H9 (cell line): Measurements from ENCODE around the gene CFP. TPM values are rescaled to one million over a fixed set of nuclear protein-coding genes. Genes with fewer than 3 reads are reported as not detected.

Experiments
- DNase-seq: peaks from one replicate; pipeline ENCODE4 v3.0.0-alpha.2; 2017
- H2AFZ ChIP-seq: one replicate; pipeline ENCODE4 v1.6.1; 2013; ENCODE audit warnings: mild to moderate bottlenecking, low read length, control low read depth, moderate library complexity
- H2AK5ac ChIP-seq: 2 replicates; pipeline ENCODE4 v1.6.1; 2013; ENCODE audit warnings: low read length, control low read depth, mixed read lengths; ENCODE audit not compliant: insufficient read length
- H2BK120ac ChIP-seq: one replicate; pipeline ENCODE4 v1.6.1; 2013; ENCODE audit warnings: low read depth, mild to moderate bottlenecking, low read length, control low read depth, inconsistent platforms; ENCODE audit not compliant: poor library complexity, severe bottlenecking
- H2BK12ac ChIP-seq: 2 replicates; pipeline ENCODE4 v1.6.1; 2013; ENCODE audit warnings: low read length, control low read depth, mixed read lengths, low read depth; ENCODE audit not compliant: insufficient read length
- H2BK15ac ChIP-seq: 2 replicates; pipeline ENCODE4 v1.6.1; 2013; ENCODE audit warnings: low read depth, low read length, control low read depth
- H2BK20ac ChIP-seq: one replicate; pipeline ENCODE4 v1.6.1; 2013; ENCODE audit warnings: low read depth, mild to moderate bottlenecking, low read length, control low read depth, inconsistent platforms; ENCODE audit not compliant: poor library complexity, severe bottlenecking
- H2BK5ac ChIP-seq: 2 replicates; pipeline ENCODE4 v1.6.1; 2013; ENCODE audit warnings: low read length, control low read depth, mixed read lengths; ENCODE audit not compliant: insufficient read length
- H3K14ac ChIP-seq: 2 replicates; pipeline ENCODE4 v1.6.1; 2013; ENCODE audit warnings: low read length, control low read depth; ENCODE audit not compliant: insufficient read depth
- H3K18ac ChIP-seq: 2 replicates; pipeline ENCODE4 v1.6.1; 2013; ENCODE audit warnings: low read depth, mild to moderate bottlenecking, mixed read lengths, low read length, control low read depth; ENCODE audit not compliant: insufficient read length
- H3K23ac ChIP-seq: 2 replicates; pipeline ENCODE4 v1.6.1; 2013; ENCODE audit warnings: low read length, control low read depth, mixed read lengths, low read depth; ENCODE audit not compliant: insufficient read length
- H3K23me2 ChIP-seq: 2 replicates; pipeline ENCODE4 v1.6.1; 2013; ENCODE audit warnings: low read depth, mild to moderate bottlenecking, mixed read lengths, low read length, control low read depth; ENCODE audit not compliant: insufficient read length, poor library complexity, severe bottlenecking
- H3K27ac ChIP-seq: 2 replicates; pipeline ENCODE4 v1.5.1; 2013; ENCODE audit warnings: low read length, control low read depth, mixed read lengths, low read depth; ENCODE audit not compliant: insufficient read length
- H3K27me3 ChIP-seq: 2 replicates; pipeline ENCODE4 v1.6.1; 2013; ENCODE audit warnings: low read length, control low read depth, inconsistent platforms; ENCODE audit not compliant: insufficient read depth
- H3K4ac ChIP-seq: 2 replicates; pipeline ENCODE4 v1.6.1; 2013; ENCODE audit warnings: low read depth, mild to moderate bottlenecking, control low read depth, inconsistent platforms, low read length, moderate library complexity
- H3K4me1 ChIP-seq: 2 replicates; pipeline ENCODE4 v1.6.1; 2013; ENCODE audit warnings: low read length, control low read depth, inconsistent platforms; ENCODE audit not compliant: insufficient read depth
- H3K4me2 ChIP-seq: 2 replicates; pipeline ENCODE4 v1.6.1; 2013; ENCODE audit warnings: low read length, control low read depth, mixed read lengths; ENCODE audit not compliant: insufficient read length, insufficient read depth
- H3K56ac ChIP-seq: 2 replicates; pipeline ENCODE4 v1.6.1; 2013; ENCODE audit warnings: low read depth, mild to moderate bottlenecking, mixed read lengths, low read length, control low read depth; ENCODE audit not compliant: insufficient read length
- H3K79me1 ChIP-seq: 2 replicates; pipeline ENCODE4 v1.6.1; 2013; ENCODE audit warnings: low read depth, mild to moderate bottlenecking, moderate library complexity, low read length, control low read depth, inconsistent platforms; ENCODE audit not compliant: insufficient read depth, poor library complexity, severe bottlenecking
- H3K79me2 ChIP-seq: 2 replicates; pipeline ENCODE4 v1.6.1; 2013; ENCODE audit warnings: low read length, control low read depth, inconsistent platforms; ENCODE audit not compliant: insufficient read depth
- H3K9ac ChIP-seq: 2 replicates; pipeline ENCODE4 v1.6.1; 2013; ENCODE audit warnings: low read length, control low read depth, mixed read lengths; ENCODE audit not compliant: insufficient read length; ENCODE audit errors: extremely low read depth
- H3K9me3 ChIP-seq: one replicate; pipeline ENCODE4 v1.6.1; 2013; ENCODE audit warnings: low read depth, low read length, inconsistent platforms; ENCODE audit not compliant: control insufficient read depth
- H3T11ph ChIP-seq: one replicate; pipeline ENCODE4 v1.6.1; 2013; ENCODE audit warnings: mild to moderate bottlenecking, low read length, control low read depth, inconsistent platforms
- H4K20me1 ChIP-seq: one replicate; pipeline ENCODE4 v1.6.1; 2013; ENCODE audit not compliant: control insufficient read depth, insufficient read length, insufficient read depth
- H4K5ac ChIP-seq: 2 replicates; pipeline ENCODE4 v1.6.1; 2013; ENCODE audit warnings: low read depth, mild to moderate bottlenecking, mixed read lengths, low read length, control low read depth; ENCODE audit not compliant: insufficient read length
- H4K8ac ChIP-seq: replicated peaks from 2 replicates; pipeline ENCODE4 v1.6.1; 2013; ENCODE audit warnings: low read length, control low read depth, mixed read lengths, low read depth; ENCODE audit not compliant: insufficient read length
- H4K91ac ChIP-seq: 2 replicates; pipeline ENCODE4 v1.6.1; 2013; ENCODE audit warnings: low read depth, mild to moderate bottlenecking, moderate library complexity, mixed read lengths, low read length, control low read depth; ENCODE audit not compliant: insufficient read length
- H3K27ac Mint-ChIP-seq, 3 experiments: 2 replicates in 2 of 3; 3 replicates in 1 of 3; pipeline ENCODE4 v1.8.0; 2020 to 2021; ENCODE audit warnings: mixed read lengths in 3 of 3, mild to moderate bottlenecking in 1 of 3, moderate library complexity in 1 of 3
- H3K27me3 Mint-ChIP-seq: 2 replicates; pipeline ENCODE4 v1.8.0; 2021; ENCODE audit warnings: low read depth, mild to moderate bottlenecking, moderate library complexity, mixed read lengths
- H3K36me3 Mint-ChIP-seq, 3 experiments: 2 replicates in 2 of 3; 3 replicates in 1 of 3; pipeline ENCODE4 v1.8.0; 2020 to 2021; ENCODE audit warnings: low read depth in 3 of 3, mixed read lengths in 3 of 3; ENCODE audit not compliant: insufficient read depth in 1 of 3
- H3K4me1 Mint-ChIP-seq, 2 experiments: 2 replicates each; pipeline ENCODE4 v1.8.0; 2020; ENCODE audit warnings: mixed read lengths in 2 of 2
- H3K4me3 Mint-ChIP-seq, 2 experiments: 2 replicates in 1 of 2; 3 replicates in 1 of 2; pipeline ENCODE4 v1.8.0; 2020 to 2021; ENCODE audit warnings: mild to moderate bottlenecking in 2 of 2, mixed read lengths in 2 of 2, moderate library complexity in 1 of 2
- H3K9me3 Mint-ChIP-seq, 2 experiments: 2 replicates in 1 of 2; 3 replicates in 1 of 2; pipeline ENCODE4 v1.8.0; 2020; ENCODE audit warnings: mild to moderate bottlenecking in 2 of 2, mixed read lengths in 2 of 2, moderate library complexity in 1 of 2
- WGBS: extraction: QIAGEN DNeasy Blood & Tissue Kit; methylation state at CpG from one replicate; pipeline ENCODE4 v1.1.7; 2013; ENCODE audit warnings: missing lambda C conversion rate, low lambda C conversion rate, mixed read lengths; ENCODE audit not compliant: insufficient read length; ENCODE audit errors: extremely low coverage; 5-methylcytosine and 5-hydroxymethylcytosine counted together
- total RNA-seq: library from RNA; stranded (reverse); gene quantifications from 2 replicates; pipeline ENCODE4 v1.2.1, GENCODE V29; 2021
- TF ChIP-seq, protein P1 (sequence below): fragments of 200-600 bp; sonication (generic); conservative IDR thresholded peaks from 3 replicates; pipeline ENCODE4 v1.8.0; 2021; ENCODE audit warnings: antibody characterized with exemption, mild to moderate bottlenecking

Gene CFP
- total RNA-seq, 1 experiment from 2014 or later, result 2.3 TPM

DNA sequence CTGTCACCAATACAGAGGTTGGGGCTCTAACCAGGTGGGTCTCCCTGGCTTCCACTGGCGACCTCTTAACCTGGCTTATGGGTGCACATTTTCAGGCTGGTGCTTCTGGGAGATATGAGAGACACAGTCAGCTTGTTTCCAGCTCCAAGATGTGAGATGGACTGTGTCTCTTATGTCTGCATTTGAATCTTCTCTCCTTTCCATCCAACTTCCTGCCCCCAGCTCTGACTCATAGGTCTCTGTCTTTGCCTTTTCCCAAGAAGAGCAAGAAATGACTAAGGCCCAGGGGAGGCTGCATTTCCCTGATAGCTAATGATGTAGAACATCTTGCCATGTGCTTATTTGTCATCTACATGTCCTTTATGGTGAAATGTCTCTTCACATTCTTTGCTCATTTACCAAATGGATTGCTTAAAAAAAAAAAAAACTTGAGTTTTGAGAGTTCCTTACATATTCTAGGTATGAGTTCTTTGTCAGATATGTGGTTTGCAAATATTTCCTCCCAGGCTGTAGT, 32.5 kb upstream of the CFP start:
- no CpG with 5 or more reads among the region's 1 CpG for WGBS
- Histone ChIP-seq H2BK15ac (no peak overlapping the region), H3K4me1 (no peaks in the 10 kb centered on the region), H3K79me2 (no peaks in the 10 kb centered on the region), H2AFZ (no peak overlapping the region), H3K18ac (no peak overlapping the region), H3K23ac (no peak overlapping the region), H2BK120ac (no peak overlapping the region), H3K9ac (no peak overlapping the region), H3T11ph (no peak overlapping the region), H2AK5ac (no peak overlapping the region), H2BK20ac (no peak overlapping the region), H2BK5ac (no peak overlapping the region), H4K8ac (no peak overlapping the region), H3K56ac (no peak overlapping the region), H3K4ac (no peak overlapping the region), H4K91ac (no peak overlapping the region), H4K20me1 (no peaks in the 10 kb centered on the region), H3K23me2 (no peaks in the 10 kb centered on the region), H3K9me3 (peaks cover 7% of the 10 kb centered on the region), H3K79me1 (no peaks in the 10 kb centered on the region), H3K14ac (no peak overlapping the region), H2BK12ac (no peak overlapping the region), H3K27ac (no peak overlapping the region), H4K5ac (no peak overlapping the region), H3K27me3 (no peaks in the 10 kb centered on the region), H3K4me2 (no peak overlapping the region)
- Mint-ChIP-seq H3K9me3 (peaks cover 71 to 77% of the 10 kb centered on the region in 2 experiments), H3K27ac (no peak overlapping the region), H3K27me3 (peaks cover 9% of the 10 kb centered on the region), H3K4me3 (no peak overlapping the region), H3K36me3 (peaks cover 3 to 12% (median 5%) of the 10 kb centered on the region in 3 experiments; a peak in 5 of 7 replicates), H3K4me1 (peaks cover 0 to 3% of the 10 kb centered on the region in 2 experiments; a peak in 1 of 4 replicates)
- DNase-seq, result no peak
- TF ChIP-seq, protein P1, sequence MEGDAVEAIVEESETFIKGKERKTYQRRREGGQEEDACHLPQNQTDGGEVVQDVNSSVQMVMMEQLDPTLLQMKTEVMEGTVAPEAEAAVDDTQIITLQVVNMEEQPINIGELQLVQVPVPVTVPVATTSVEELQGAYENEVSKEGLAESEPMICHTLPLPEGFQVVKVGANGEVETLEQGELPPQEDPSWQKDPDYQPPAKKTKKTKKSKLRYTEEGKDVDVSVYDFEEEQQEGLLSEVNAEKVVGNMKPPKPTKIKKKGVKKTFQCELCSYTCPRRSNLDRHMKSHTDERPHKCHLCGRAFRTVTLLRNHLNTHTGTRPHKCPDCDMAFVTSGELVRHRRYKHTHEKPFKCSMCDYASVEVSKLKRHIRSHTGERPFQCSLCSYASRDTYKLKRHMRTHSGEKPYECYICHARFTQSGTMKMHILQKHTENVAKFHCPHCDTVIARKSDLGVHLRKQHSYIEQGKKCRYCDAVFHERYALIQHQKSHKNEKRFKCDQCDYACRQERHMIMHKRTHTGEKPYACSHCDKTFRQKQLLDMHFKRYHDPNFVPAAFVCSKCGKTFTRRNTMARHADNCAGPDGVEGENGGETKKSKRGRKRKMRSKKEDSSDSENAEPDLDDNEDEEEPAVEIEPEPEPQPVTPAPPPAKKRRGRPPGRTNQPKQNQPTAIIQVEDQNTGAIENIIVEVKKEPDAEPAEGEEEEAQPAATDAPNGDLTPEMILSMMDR, result no peak
